GM21528 (cell line): ENCODE results near the gene HDGF.

Experiments
- ATAC-seq: cut with Tn5 transposase; IDR thresholded peaks from one replicate; pipeline ENCODE4 v1.9.1; 2021; ENCODE audit warnings: mild to moderate bottlenecking, moderate library complexity; ENCODE audit not compliant: unreplicated experiment, low FRiP score

The HDGF gene

DNA sequence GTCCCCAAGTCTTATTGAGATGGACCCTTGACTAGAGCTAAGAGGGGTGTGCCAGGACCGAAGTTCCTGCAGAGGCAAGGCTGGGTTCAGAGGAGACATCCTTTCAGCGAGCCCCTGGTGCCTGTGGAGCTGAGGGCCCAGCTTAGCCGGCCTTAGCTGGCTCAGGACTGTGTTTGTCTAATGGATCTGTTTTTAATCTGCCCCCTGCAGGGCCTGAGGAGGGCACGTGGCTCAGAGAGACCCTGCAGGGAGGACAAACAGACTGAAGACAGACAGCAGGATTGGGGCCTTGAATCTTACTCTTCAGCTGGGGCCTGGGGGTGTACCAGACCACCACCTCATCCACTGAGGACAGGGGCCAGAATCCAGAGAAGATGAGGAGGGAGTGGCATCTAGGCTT, 47.7 kb downstream of the HDGF start:
- no peak for ATAC-seq

DNA sequence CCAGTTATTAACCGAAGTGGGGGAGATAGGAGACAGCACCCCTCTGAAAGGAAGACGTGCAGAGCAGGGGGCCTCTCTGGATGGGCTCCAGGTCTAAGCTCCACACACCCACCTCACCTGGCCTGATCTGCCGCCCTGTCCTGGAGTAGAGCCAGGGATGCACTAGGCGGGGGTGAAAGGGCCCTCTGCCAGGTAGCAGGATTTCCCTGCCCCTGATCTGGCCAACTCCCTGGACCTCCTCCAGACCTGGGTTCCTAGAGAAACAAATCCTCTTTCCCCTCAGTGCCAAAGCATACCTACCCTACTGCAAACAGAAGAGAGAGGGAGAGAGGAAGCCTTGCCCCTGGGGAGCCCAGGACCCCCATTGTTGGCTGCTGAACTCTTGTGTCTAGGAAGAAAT, 48.1 kb downstream of the HDGF start:
- ATAC-seq = no peak

DNA sequence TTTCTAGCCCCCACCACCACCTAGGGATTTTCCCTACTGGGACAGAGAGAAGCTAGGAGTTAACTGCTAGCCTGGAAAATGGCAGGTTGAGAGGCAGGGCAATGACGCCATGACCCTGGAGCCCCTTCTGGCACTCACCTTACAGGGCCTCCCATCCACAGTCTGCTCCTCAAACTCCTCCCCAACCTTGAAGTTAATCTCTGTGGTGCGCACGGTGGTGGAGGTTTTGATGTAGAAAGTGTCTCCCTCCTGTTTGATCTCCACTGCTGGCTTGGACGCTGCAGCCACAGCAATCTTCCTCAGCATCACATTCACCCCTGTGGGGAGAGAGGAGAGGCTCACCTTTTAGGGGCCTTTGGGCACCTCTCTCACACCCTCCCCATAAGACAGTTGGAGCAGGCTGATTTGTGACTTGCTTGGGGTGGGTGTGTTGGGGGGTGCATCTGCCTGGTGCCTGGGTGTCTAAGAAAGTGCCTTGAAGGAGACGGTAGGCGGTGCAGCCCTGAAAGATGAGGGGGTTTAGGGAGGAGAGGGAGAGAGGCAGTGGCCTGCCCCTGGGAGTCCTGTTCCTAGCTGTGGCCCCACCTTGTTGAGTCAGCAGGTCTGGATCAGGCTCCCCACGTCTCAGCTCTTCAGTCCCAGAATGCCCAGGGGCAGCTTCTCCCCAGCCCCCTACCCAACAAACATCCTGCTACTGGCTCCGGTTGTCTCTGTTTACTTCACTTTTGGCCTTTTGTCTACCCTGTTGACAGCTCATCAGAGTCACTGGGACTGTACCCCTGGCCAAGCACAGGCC, 50.5 kb downstream of the HDGF start:
- ATAC-seq = no peak

DNA sequence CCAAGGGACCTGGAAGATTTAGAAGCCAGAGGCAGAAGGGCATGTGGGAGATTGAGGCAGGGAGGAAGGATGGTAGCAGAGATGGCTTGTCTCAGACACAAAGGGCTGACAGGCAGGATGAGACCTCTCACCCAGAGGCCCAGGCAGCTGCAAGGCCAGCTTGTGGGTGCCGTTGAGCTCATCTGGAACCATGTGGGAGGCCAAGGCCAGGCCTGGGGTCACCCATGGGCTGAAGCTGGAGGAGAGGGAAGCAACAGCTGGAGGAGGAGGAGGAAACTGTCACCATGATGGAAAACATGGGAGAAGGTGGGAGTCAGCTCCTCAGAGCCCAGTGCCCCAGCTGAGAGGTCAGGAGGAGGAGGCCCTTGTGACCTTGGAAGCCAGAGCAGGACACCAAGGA, 52.5 kb downstream of the HDGF start:
- no peak for ATAC-seq

DNA sequence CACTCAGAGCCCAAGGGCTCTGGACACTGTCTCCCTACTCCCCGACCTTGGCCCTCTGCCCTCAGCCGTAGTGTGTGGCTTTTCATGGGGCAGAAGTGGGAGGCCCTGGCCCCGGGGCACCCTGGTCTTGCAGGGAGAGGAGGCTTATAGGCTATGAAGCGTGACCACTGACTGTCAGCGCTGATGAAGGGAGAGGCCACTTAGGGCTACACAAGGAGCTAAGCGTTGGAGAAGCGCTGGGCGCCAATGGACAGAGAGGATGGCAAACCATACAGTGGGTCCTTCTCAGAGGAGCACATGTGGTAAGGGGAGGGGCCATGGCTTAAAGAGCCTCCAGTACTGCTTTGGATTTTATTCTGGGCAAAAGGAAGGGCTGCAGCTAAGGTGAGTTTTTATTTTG, 54.0 kb downstream of the HDGF start:
- ATAC-seq = no peak

DNA sequence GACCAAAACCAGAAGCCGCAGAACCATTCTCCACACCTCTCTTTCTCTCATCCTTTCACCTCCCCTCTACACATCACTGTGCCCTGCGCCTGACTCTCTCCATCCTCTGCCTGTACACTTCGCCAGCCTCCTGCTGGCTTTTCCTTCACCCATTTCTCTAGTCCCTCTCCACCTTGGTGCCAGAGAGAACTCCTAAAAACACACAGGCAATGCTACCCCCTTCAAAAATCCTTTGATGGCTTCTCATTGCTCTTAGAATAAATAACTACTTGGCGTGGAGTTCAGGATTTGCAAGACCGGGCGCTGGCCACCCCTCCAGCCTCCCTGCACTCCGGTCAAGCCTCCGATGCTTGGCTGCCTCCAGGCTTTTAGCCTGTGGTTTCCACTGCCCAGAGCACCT, 54.7 kb downstream of the HDGF start:
- ATAC-seq = no peak

DNA sequence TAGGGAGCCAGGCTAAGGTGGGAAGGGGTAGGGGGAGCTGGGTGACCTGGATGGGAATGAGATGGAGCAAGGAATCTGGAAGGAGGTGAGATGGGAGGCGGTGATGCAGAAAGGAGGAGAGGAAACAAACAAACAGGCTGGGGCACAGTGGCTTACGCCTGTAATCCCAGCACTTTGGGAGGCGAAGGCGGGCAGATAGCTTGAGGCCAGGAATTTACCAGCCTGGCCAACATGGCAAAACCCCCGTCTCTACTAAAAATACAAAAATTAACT, 56.8 kb downstream of the HDGF start:
- ATAC-seq = no peak

GRCh38 chr1:156693848-156694689, 57.4 kb downstream of the HDGF start:
- ATAC-seq = no peak

DNA sequence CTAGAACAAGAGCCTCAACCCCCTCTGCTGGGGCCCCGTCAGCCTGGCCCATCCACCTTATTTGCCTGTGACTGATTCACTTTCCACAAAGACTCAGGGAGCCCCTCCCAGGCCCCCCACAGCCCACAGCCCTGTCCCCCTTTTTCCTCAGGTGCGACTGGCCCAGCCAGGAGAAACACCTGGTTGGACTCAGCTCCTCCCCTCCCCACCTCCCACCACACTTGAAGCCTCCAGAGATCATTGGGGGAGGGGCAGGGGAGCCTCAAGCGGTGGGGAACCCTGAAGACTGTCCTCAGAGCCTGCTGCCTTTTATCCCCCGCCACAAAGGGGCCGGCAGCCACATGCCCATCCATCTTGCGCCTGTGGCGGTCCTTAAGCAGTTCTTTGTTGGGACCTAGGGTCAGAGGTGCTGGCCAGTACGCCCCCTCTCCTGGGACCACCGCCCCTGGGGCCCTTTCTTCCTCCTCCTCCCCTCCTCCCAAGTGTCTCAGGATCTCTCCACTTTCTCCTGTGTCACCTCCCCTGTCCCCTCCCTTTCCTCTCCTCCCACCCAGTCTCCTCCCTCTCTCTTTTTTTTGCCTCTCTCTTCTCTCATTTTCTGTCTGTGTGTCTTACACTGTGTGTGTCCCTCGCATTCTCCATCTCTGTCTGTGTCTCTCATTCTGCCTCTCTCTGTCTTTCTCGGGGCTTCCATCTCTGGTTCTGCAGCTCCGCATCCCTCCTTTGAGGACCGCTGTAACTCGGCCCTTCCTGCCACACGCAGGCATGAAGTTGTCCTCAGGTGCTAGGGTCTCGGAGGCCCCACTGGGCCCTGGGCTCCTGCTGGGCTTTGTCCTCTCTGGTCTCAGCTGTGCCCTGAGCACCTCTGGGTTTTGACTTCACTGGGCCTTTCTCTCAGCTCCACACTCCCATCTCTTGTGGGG, 58.3 kb downstream of the HDGF start:
- no peak for ATAC-seq

DNA sequence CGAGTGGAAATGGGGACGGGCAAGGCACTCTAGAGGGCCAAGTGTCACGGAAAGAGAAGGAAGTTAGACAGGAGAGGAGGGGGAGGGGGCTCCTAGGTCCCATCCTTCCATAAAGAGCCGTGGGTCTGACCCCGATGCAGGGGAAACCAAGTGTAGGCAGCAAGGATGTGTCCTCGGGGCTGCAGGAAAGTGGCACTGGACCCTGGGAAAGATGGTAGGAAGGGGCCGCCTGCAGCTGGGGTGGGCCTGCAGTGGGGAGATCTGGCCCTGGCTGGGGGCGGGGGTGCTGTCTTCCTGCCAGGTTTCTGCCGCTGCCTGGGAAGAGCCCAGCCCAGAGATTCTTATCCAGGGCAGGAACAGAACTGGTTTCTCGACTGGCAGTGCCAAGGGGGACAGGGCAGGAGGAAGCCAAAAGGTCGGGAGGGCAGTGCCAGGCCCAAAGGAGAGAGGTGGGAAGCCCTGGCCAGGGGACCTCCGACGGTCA, 59.0 kb downstream of the HDGF start:
- ATAC-seq = no peak
